UCSD-AML1 (cell line): ENCODE data around the gene NUDC.
"Not testable (repeated sequence)": the region's sequence is repeated elsewhere in the genome, so short reads cannot be mapped to it uniquely, and the experiment has no call there.

Source experiments
- DNase-seq: peaks from one replicate; lab custom pipeline; 2025; ENCODE audit not compliant: unreplicated experiment; lab: John Stamatoyannopoulos, UW

NUDC gene

DNA sequence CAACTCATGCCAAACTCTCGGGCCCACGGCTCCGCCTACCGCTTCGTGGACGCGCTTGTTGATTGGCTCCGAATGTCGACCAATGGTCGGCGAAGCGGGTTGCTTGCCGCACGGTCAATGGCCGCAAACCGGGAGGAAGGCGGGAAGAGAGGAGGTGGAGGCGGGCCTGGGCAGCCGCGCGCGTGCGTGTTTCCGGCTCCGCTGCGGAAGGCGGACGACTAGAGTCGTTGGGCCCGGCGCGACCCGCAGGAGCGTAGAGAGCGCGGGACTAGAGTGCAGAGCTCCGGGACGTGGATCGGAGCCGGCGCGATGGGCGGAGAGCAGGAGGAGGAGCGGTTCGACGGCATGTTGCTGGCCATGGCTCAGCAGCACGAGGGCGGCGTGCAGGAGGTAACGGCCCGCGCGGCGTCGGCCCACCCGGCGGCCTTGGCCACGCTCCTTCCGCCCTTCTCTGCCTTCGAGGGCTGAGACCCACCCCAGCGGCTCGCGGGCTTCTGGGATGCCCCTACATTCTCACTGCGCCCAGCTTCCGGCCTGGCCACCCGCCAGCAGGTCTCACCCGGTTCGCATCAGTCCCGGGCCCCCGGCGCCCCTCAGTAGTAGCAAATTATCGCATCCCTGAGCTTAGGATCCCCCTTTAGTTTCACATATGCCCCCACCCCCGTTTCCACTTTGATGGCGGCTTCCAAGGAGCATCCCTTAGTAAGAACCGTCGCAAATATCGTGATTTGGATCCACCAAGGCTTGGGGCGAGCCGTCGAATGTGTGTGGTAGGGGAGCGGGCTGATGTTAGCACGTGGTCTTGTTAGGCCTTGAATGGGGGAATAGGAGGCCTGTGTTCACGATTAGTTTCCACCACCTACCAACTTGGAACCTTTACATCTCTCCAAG, at the start of gene NUDC:
Gene NUDC, plus strand, starts transcription at position 204 of the 891 bp plus-strand sequence. Its CDS starts 106 bp downstream, at position 310.
- peak; percentile 96 for DNase-seq

DNA sequence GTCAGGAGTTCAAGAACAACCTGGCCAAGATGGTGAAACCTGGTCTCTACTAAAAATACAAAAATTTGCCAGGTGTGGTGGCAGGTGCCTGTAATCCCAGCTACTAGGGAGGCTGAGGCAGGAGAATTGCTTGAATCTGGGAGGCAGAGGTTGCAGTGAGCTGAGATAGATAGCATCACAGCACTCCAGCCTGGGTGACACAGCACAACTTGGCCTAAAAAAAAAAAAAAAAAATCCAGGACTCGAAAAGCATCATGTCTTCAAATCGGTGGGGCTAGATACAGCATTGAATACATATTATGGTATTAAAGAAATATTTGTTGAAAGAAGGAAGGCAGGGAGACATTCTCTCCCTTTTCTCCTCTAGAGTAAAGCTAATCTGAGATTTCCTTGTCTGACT, 48.4 kb upstream of the NUDC start:
- not testable (repeated sequence) for DNase-seq

DNA sequence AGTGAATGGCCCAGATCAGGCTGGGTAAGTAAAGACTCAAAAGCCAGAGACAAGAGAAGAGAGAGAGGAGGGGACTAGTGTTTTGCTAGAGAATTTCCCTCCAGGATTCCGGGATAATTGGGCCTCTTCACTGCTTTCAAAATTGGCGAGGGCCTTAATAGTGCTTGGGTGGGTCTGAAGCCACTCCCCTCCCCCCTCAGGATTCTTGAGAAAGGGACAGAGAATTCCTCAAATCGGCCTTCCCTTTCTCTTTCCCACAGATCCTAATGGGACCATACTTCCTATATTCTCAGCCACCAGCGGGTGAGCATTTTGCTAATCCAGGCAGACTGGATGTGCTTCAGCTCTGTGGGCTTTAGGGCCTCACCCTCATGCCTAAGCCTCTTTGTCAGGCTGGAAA, 46.6 kb upstream of the NUDC start:
- no peak for DNase-seq

DNA sequence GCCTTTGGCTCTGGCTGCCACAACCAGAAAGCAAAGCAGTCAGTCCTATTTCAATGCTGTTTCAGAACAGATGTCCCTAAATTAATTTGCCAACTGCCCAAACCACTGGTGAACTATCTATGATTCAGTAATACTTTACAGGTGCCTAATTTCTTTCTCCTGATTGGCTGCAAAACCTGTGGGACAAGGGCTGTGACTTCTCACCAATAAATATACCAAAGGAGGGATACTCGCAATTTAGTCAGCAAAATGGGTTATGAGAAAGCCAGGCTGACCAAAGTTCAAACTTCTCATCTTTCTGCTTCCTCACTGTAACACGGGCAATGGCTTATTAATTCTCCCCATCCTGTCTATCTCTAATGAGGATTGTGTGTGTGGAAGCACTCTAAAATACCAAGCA, 44.2 kb upstream of the NUDC start:
- no peak for DNase-seq

DNA sequence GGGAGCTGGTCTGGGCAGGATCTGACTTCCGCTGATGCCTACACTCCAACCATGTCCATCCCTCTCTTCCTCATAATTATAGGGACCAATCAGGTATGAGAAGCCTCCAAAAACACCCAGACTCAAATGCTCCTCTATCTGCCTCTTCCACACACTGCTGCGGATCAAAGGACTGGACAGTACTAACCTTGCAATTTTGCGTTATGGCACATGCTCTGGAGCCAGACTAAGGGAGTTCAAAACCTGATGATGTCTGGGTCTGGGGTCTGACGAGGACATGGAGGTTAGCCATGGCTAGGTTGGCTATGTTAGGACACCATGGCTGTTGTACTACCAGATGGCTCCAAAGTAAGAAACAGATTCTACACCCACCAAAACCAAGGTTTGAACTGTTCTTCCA, 41.8 kb upstream of the NUDC start:
- DNase-seq = no peak

DNA sequence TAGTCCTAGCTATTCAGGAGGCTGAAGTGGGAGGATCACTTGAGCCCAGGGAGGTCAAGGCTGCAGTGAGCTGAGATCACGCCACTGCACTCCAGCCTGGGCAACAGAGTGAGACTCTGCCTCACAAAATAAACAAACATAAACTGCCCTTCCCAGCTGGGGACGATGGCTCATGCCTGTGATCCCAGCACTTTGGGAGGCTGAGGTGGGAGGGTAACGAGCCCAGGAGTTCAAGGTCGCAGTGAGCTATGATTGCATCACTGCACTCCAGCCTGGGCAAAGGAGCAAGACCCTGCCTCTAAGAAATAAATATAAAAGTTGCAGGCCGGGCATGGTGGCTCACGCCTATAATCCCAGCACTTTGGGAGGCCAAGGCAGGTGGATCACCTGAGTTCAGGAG, 39.9 kb upstream of the NUDC start:
- DNase-seq = not testable (repeated sequence)

DNA sequence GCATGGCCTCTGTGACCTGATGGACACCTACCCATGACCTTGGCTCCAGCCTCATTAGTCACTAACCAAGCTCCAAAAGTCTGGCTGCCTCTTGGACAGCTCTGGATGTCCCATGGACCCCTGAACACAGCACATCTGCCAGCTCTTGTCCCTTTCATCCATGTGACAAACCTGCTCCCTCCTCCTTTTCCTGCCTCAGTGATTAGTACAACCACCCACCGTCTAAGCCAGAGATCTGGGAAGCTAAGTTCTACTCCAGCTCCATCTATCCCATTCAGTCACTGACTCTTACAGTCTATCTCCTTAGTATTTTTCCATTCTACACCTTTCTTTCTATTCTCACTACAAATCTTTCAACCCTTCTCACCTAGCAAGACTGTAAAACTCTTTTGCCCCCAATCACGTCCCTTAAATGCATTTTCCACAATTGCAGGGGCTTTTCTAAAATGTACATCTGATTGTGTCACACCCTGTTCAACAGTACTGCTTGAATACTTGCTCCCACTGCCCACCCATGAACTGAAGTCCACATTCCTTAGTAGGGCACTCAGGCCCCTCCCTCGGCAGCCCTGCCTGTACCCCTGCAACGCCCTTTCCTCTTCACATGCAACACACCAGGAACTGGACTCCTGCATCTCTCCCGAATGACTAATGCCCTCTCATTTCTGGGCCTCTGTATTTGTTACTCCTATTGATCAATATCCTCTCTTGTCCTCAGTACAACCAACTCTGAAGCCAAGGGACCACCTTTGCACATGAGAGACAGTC, 38.7 kb upstream of the NUDC start:
- no peak for DNase-seq

DNA sequence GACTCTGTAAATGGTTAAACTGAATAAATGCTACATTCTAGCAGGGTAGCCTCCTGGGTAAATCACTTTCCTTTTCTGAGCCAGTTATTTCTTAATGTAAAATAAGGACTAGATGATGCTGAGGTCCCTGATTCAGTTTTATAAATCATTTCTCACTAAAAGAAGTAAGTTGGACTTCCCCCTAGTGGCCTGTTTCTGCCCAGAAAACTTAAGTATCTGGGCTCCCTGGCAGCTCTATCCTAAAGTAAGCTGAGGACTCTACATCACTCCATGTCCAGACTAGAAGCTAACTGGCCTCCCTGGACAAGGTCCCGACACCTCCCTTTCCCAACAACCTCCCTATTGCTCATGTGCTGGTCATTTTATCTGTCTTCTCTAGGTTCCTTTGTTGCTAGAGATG, 34.4 kb upstream of the NUDC start:
- no peak for DNase-seq

DNA sequence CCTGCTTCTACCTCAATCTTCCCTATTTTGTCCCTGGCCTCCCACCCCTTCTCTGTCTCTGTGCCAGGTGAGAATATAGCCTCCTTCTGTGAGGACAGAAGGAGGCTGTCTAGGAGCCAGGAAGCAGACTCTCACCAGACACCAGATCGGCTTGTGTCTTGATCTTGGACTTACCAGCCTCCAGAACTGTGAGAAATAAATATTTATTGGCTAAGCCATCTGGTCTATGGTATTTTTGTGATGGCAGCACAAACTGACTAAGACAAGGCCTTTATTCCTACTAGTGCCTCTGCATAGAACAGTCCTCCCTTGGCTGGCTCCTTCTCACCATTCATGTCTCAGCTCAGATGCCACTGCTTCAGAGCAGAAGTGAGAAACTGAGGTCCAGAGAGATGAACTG, 33.3 kb upstream of the NUDC start:
- DNase-seq = no peak

DNA sequence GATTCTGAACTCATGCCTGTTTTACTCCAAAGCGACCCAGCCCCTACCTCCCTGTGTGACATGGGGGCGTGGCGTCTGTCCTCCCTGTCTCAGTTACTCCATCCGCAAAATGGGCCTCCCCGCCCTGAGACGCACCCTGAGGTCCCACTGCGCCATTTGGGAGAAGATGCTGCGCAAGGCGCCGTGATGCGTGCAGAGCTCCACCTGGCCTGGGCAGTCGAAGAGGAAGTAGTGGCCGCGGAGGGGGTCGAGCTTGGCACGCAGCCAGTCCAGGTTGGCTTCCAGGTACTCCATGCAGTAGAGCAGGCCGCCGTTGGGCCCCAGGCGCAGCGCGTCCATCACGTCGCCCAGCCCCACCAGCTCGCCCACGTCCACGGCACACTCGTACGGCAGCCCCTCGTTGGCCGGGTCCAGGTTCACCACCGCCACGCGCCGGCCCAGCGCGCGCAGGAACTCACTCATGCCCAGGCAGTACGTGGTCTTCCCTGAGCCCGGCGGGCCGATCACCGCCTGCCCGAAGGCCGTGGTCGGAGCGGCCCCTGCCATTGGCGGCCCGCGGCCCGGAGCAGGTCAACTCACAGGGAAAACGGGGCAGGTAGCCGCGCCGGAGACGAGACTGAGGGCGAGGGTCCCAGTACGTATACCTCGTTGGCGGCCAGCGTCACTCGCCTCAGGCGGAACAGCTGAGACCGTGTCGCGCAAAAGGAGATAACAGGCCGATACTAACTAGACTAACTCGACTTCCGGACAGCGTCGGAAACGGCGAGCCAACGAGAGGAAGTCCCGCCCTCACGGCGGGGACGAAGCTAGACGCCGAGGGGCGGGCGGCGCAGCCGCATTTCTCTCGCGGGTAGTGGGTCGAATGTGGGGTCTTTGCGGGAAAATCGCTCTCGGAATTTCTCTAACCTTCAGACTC, 31.7 kb upstream of the NUDC start, which contains the start of gene GPN2:
Gene GPN2, minus strand, starts transcription at position 733 of the 916 bp plus-strand sequence. Its CDS starts 187 bp downstream, at position 546.
- DNase-seq = peak; percentile 80

DNA sequence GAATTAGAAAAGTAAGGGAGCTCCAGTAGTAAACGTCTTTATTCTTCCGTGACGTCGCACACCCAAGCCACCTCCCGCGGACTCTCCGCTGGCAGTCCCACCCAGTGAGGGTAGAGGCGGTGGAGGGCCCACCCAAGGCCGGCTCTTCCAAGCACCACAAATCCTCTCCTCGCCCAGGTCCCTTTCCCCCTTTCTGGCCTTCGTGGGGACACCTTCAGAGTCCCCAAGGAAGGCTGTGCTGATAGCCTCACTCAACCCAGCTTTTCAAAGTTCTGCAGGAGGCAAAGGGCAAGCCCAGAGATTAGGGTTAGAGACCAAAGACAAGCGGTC, 31.1 kb upstream of the NUDC start:
- no peak for DNase-seq

DNA sequence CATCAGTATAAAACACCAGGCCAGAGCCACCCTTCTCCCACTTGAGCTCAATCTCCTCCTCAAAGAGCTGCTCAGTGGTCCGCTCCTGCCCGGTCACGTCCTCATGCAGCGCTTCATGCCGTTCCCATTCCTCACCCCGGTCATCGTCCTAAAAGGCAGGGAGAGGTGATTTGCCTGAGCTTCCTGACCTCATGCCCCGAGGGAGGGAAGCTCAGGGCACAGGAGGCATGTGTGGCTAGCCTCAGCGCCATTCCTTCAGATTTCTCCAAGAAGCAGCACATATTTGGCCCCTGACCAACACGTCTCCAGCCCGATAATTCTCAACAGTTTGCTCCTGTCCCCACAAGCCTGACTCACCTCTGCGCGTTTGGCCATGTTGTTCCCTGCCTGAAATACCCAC, 27.3 kb upstream of the NUDC start:
- DNase-seq = no peak

DNA sequence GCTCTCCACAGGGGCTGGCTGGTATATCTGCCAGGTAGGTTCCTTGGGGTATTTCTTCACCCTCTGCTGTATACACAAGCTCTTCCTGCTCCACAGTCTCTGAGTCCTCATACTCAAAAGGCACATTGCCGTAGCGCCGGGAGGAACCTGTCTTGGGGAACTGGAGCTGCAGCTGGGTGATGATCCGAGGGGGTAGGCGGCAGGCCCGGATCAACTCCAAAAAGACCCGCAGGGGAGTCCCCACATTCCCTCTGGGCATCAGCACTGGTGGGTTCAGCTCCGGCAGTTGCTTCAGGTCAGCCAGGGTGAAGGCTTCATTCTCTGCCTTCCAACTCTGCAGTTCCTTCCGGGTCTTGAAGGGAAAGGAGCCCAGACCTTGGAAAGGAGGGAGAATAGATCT, 24.2 kb upstream of the NUDC start:
- DNase-seq = no peak

DNA sequence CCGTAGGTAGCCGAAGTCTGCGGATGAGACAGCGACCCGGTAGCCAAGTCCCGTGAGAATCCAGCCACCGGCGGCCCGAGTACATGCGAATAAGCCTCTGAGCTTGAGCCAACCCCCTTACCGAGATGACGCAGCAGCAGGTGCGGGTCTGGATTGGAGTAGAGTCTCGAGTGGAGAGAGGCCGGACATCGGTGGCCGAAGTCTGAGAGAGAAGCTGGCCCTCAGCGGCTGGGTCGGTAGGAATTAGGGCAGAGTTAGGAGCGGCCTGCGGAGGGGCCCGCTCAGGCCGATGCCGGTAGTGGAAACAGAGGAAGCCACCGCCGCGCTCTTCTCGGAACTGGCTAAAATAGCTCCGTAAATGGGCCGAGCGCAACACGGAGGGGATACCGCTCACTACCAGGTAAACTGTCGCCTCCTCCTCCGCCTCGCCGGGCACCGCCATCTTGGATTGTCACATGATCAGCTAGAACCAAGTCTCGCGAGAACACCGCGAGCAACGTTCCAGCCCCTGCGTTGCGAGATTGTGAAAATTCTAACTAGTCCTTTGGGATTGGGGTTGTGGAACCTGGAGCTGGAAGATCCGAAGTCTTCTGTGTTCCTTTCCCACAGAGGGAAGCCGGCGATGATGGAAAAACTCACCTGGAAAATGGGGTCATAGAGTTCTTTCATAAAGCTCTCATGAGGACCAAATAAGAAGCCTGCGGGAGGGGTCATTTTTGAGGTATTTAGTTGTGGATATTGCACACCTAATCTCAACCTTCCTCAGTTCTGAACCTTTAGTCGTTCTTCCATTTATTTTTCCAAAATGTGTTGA, 21.3 kb upstream of the NUDC start, which contains the start of gene GPATCH3:
Gene GPATCH3, minus strand, starts transcription at position 467 of the 814 bp plus-strand sequence. Its CDS starts 25 bp downstream, at position 442.
- peak; percentile 82 for DNase-seq

DNA sequence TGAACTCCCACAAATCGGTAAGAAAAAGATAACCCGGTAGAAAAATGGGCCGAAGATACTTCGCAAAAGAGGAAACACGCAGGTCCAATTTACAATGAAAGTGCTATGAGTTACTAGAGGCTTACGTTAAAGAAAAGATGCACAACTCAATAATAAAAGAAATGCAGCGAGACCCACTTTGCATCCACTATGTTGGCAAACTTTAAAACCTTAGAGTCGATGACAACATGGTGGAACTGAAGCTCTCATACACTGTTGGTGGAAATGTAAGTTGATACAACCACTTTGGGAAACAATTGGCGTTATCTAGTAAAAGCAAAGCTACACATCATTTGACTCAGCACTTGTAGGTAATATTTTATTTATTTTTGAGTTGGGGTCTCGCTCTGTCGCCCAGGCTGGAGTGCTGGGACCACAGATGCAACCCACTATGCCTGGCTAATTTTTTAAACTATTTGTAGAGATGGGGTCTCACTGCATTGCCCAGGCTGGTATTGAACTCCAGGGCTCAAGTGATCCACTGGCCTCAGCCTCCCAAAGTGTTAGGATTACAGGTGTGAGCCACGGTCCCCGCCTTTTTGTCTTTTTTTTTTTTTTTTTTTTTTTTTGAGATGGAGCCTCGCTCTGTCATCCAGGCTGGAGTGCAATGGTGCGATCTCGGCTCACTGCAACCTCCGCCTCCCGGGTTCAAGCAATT, 20.6 kb upstream of the NUDC start:
- DNase-seq = no peak

DNA sequence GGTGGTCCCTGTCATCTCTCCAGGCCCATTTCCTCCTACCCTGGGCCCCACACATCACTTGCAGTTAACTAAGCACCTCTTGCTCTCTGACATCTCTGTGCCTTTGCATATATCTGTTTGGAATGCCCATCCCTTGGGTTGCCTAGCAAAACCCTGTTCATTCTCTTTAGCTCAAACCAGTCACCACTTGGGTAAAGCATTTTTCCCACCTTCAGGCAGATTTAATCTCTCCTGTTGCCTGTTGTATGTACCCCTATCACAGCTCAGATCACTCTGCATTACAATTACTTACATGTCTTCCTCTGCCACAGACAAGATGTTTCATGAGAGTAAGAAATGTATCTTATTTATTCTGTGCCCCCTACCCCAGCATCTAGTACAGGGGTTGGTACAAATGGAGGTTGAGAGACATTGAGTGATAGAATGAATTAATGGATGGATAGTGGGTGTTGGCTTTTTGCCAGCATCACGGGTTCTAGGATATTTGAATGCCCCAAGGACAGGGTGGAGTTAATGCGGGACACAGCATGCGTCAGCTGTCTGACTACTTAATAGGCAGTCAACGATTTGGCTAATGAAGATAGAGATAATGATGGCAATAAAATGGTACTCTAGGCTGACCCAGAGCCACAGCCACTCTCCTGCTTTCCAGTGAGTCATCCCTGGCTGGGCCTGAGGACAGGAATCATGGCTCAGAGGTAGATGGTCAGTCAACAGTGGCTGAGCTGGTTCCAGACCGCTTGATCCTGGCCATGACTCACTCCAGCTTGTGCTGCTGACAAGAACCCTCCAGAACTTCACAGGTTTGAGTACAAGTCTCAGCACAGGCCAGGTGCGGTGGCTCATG, 14.2 kb upstream of the NUDC start:
- DNase-seq = no peak

DNA sequence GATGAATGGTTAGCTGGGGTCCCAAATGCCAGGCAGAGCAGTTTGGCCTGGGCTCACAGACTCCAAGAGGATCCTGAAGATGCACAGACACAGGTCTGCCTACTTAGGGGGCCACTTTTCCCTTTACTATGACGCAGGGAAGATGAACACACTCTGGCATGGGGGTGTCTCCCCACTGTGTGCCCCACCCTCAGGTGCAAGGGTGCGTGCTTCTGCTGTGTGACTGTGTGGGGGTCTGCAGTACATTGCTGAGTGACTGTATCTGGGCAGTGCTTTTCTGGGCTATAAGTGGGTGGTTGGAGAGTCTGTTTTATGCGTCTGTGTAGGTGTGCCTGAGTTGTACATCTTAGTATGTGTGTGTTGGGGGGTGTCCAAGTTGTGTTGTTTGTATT, 11.6 kb upstream of the NUDC start:
- no peak for DNase-seq

DNA sequence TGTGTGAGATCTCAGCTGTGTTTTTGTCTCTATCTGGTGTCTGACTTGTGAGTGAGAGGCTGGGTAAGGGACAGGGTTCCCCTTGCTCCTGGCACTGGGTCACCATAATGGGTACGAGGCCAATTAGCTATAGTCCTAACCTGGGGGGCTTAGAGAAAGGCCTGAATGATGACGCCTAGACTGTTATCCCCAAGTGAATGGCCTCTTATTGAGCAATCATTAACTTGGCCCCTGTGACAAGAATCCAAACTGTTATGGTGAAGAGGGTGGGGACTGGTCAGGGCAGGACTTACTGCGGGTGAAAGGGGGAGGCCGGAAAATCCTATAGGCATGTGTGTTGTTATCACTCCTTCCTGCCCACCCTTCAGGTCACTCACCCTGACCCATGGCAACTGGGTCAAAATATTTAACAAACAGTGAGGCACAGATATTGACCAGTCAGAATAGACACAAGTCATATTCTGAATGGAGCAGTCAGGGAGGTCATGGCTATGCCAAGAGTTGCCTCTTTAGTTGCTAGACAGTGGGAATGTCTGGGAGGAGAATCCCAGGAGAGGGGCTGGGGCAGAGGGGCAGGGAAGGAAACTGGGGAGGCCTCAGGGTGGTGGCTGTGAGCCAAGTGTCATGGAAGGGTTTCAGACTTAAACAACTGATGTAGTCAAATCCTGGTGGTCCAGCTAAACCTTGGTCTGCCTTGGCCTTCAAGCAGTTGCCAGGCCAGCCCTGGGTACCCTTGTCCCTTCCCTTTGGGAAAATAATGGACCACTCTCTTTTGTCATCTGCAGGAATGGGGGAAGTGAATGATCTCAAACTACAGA, 11.0 kb upstream of the NUDC start:
- no peak for DNase-seq
